ENCODE results near the gene GRIK5. TPM values are rescaled to one million over a fixed set of nuclear protein-coding genes. Genes with fewer than 3 reads are reported as not detected.

The GRIK5 gene
- total and polyA plus RNA-seq, 5 experiments from 2014 or later = 0.25 to 0.34 TPM; not detected in 3

- peak within 1 kb of the TSS; percentile 64 to 96 (median 92) for H3K27ac Mint-ChIP-seq
- peaks cover 0 to 14% (median 0%) of the 10 kb centered on the region in 3 donors for H3K36me3 Mint-ChIP-seq
- no peaks in the 10 kb centered on the region for H3K27me3 Mint-ChIP-seq
- peak; percentile 76 to 93 (median 85) for DNase-seq
- ATAC-seq = peak; percentile 91 to 92
- H3K4me1 Mint-ChIP-seq = peaks cover 16 to 22% (median 20%) of the 10 kb centered on the region in 4 donors
- H3K4me3 Mint-ChIP-seq = peak within 1 kb of the TSS; percentile 79 to 99 (median 97)
- POLR2A ChIA-PET = interaction anchor here (0.6 to 4.3 kb wide), 18 partner anchors 13 to 488 kb away, joined by 3 to 45 read pairs (median 6); partner anchors contain the start of genes ARHGEF1, CD79A, RPS19 and ZNF574
- no peaks in the 10 kb centered on the region for H3K9me3 Mint-ChIP-seq
Measured at GRCh38 chr19:41959056-41960053, 110.7 kb downstream of the GRIK5 start, which contains the start of gene RABAC1. Gene RABAC1, minus strand, starts transcription at chr19:41959321. Its CDS starts 29 bp downstream, at chr19:41959292.

GRCh38 chr19:41958367-41959055 is 111.5 kb downstream of the GRIK5 start:
- peak overlapping the region; percentile 64 to 96 (median 92) for H3K27ac Mint-ChIP-seq
- DNase-seq (peak; percentile 40 to 87 (median 73)), ATAC-seq (peak; percentile 59 to 63)
- no peaks in the 10 kb centered on the region for H3K9me3 Mint-ChIP-seq
- peaks cover 0 to 14% (median 0%) of the 10 kb centered on the region in 3 donors for H3K36me3 Mint-ChIP-seq
- peak overlapping the region; percentile 79 to 99 (median 97) for H3K4me3 Mint-ChIP-seq
- H3K27me3 Mint-ChIP-seq = no peaks in the 10 kb centered on the region
- peaks cover 16 to 22% (median 20%) of the 10 kb centered on the region in 4 donors for H3K4me1 Mint-ChIP-seq
- POLR2A ChIA-PET = interaction anchor here (0.6 to 4.3 kb wide), 16 partner anchors 13 to 1815 kb away, joined by 3 to 45 read pairs (median 7); partner anchors contain the start of genes CD79A, RPS19 and ZNF574

- Mint-ChIP-seq H3K36me3 (peaks cover 0 to 14% (median 0%) of the 10 kb centered on the region in 3 donors), H3K27me3 (no peaks in the 10 kb centered on the region), H3K4me1 (peaks cover 16 to 22% (median 20%) of the 10 kb centered on the region in 4 donors), H3K27ac (peak overlapping the region; percentile 64 to 96 (median 92)), H3K4me3 (peak overlapping the region; percentile 79 to 99 (median 97)), H3K9me3 (no peaks in the 10 kb centered on the region)
- POLR2A ChIA-PET = interaction anchor here (0.6 to 4.3 kb wide), 8 partner anchors 12 to 104 kb away, joined by 3 to 45 read pairs (median 10); partner anchors contain the start of genes CD79A and RPS19
- ATAC-seq (no peak), DNase-seq (peak in 1 of 10 donors; percentile 32)
Measured at GRCh38 chr19:41957838-41958366, 112.1 kb downstream of the GRIK5 start.

GRCh38 chr19:41957161-41957837 is 112.7 kb downstream of the GRIK5 start:
- Mint-ChIP-seq H3K4me1 (peaks cover 16 to 22% (median 20%) of the 10 kb centered on the region in 4 donors), H3K36me3 (peaks cover 0 to 14% (median 0%) of the 10 kb centered on the region in 3 donors), H3K27me3 (no peaks in the 10 kb centered on the region), H3K27ac (peak overlapping the region; percentile 64 to 96 (median 92)), H3K9me3 (no peaks in the 10 kb centered on the region), H3K4me3 (peak overlapping the region; percentile 79 to 99 (median 97))
- no peak for ATAC-seq
- DNase-seq = no peak
- POLR2A ChIA-PET = interaction anchor here (0.6 to 4.3 kb wide), 8 partner anchors 11 to 98 kb away, joined by 3 to 45 read pairs (median 10); partner anchors contain the start of genes CD79A and RPS19

- POLR2A ChIA-PET = interaction anchor here (0.6 to 4.3 kb wide), 6 partner anchors 11 to 97 kb away, joined by 3 to 45 read pairs (median 12); partner anchors contain the start of gene RPS19
- Mint-ChIP-seq H3K27ac (peak overlapping the region in 2 of 10 donors; percentile 25 to 43), H3K36me3 (peaks cover 0 to 15% (median 0%) of the 10 kb centered on the region in 3 donors), H3K4me1 (peaks cover 18 to 26% (median 23%) of the 10 kb centered on the region in 4 donors), H3K4me3 (peak overlapping the region in 2 of 10 donors; percentile 20 to 40), H3K9me3 (no peaks in the 10 kb centered on the region), H3K27me3 (no peaks in the 10 kb centered on the region)
- no peak for ATAC-seq
- no peak for DNase-seq
Measured at GRCh38 chr19:41956621-41957020, 113.4 kb downstream of the GRIK5 start.

GRCh38 chr19:41955521-41955920 is 114.5 kb downstream of the GRIK5 start:
- POLR2A ChIA-PET = interaction anchor here (0.6 kb wide), 1 partner anchor 28 kb away, joined by 3 read pairs; no protein-coding TSS in a partner anchor
- ATAC-seq = no peak
- Mint-ChIP-seq H3K4me1 (peaks cover 22 to 30% (median 29%) of the 10 kb centered on the region in 4 donors), H3K27ac (peak overlapping the region in 3 of 10 donors; percentile 29 to 66 (median 65)), H3K36me3 (peaks cover 0 to 15% (median 0%) of the 10 kb centered on the region in 3 donors), H3K9me3 (no peaks in the 10 kb centered on the region), H3K4me3 (no peak overlapping the region), H3K27me3 (no peaks in the 10 kb centered on the region)
- no peak for DNase-seq

- Mint-ChIP-seq H3K9me3 (no peaks in the 10 kb centered on the region), H3K36me3 (peaks cover 0 to 9% (median 0%) of the 10 kb centered on the region in 3 donors), H3K4me3 (peak overlapping the region in 4 of 10 donors; percentile 22 to 66 (median 43)), H3K27ac (peak overlapping the region; percentile 57 to 97 (median 86)), H3K4me1 (peaks cover 17 to 35% (median 26%) of the 10 kb centered on the region in 4 donors), H3K27me3 (no peaks in the 10 kb centered on the region)
- peak; percentile 69 to 93 (median 84) for DNase-seq
- POLR2A ChIA-PET = interaction anchor here (0.6 to 13.4 kb wide), 5 partner anchors 9 to 93 kb away, joined by 3 to 197 read pairs (median 26); partner anchors contain the start of genes ARHGEF1 and RPS19
- peak; percentile 86 to 88 for ATAC-seq
Measured at GRCh38 chr19:41951686-41952172, 118.3 kb downstream of the GRIK5 start.

Other genes starting within 250 kb of the GRIK5 start
- not detected for gene LYPD4, start 225.5 kb downstream of the GRIK5 start, total RNA-seq
- gene LYPD4, start 225.5 kb downstream of the GRIK5 start, polyA plus RNA-seq = not detected
- gene DMRTC2, start 225.2 kb downstream of the GRIK5 start, total RNA-seq = not detected
- gene DMRTC2, start 225.2 kb downstream of the GRIK5 start, polyA plus RNA-seq = not detected
- 1,000 to 10,000 TPM; 3,479 to 3,513 TPM for gene RPS19, start 210.0 kb downstream of the GRIK5 start, total RNA-seq
- gene RPS19, start 210.0 kb downstream of the GRIK5 start, polyA plus RNA-seq = 1,000 to 10,000 TPM; 6,905 to 8,825 (median 8,505) TPM
- 10 to 100 TPM; 48.6 to 51.0 TPM for gene CD79A, start 192.9 kb downstream of the GRIK5 start, total RNA-seq
- gene CD79A, start 192.9 kb downstream of the GRIK5 start, polyA plus RNA-seq = 10 to 100 TPM; 54.9 to 88.2 (median 85.1) TPM
- 1,000 to 10,000 TPM; 1,211 to 1,239 TPM for gene ARHGEF1, start 187.0 kb downstream of the GRIK5 start, total RNA-seq
- gene ARHGEF1, start 187.0 kb downstream of the GRIK5 start, polyA plus RNA-seq = 100 to 1,000 TPM; 161 to 346 (median 211) TPM
- 1 to 10 TPM; 7.5 to 8.1 TPM for gene ERFL, start 141.8 kb downstream of the GRIK5 start, total RNA-seq
- gene ERFL, start 141.8 kb downstream of the GRIK5 start, polyA plus RNA-seq = not detected
- gene RABAC1, start 110.9 kb downstream of the GRIK5 start, total RNA-seq = 10 to 100 TPM; 87.6 to 90.3 TPM
- gene RABAC1, start 110.9 kb downstream of the GRIK5 start, polyA plus RNA-seq = 100 to 1,000 TPM; 201 to 288 (median 231) TPM
- gene ATP1A3, start 76.0 kb downstream of the GRIK5 start, total RNA-seq = 1 to 10 TPM; 3.4 to 6.2 TPM
- 1 to 10 TPM; 2.8 to 4.9 (median 2.8) TPM for gene ATP1A3, start 76.0 kb downstream of the GRIK5 start, polyA plus RNA-seq
- gene ZNF574, start 6.0 kb upstream of the GRIK5 start, total RNA-seq = 10 to 100 TPM; 18.3 to 20.8 TPM
- 10 to 100 TPM in 1 of 3 donors, 1 to 10 TPM in 2; 7.8 to 21.5 (median 8.0) TPM for gene ZNF574, start 6.0 kb upstream of the GRIK5 start, polyA plus RNA-seq
- 10 to 100 TPM; 85.0 to 88.5 TPM for gene POU2F2, start 62.2 kb upstream of the GRIK5 start, total RNA-seq
- 1 to 10 TPM; 2.4 to 6.6 (median 4.7) TPM for gene POU2F2, start 62.2 kb upstream of the GRIK5 start, polyA plus RNA-seq
- 10 to 100 TPM; 56.5 to 58.7 TPM for gene DEDD2, start 147.5 kb upstream of the GRIK5 start, total RNA-seq
- 100 to 1,000 TPM; 117 to 149 (median 133) TPM for gene DEDD2, start 147.5 kb upstream of the GRIK5 start, polyA plus RNA-seq
- gene ZNF526, start 150.1 kb upstream of the GRIK5 start, total RNA-seq = 10 to 100 TPM; 16.6 to 20.1 TPM
- gene ZNF526, start 150.1 kb upstream of the GRIK5 start, polyA plus RNA-seq = 1 to 10 TPM; 3.9 to 8.1 (median 4.5) TPM
- gene GSK3A, start 172.4 kb upstream of the GRIK5 start, total RNA-seq = 10 to 100 TPM; 27.1 to 28.1 TPM
- gene GSK3A, start 172.4 kb upstream of the GRIK5 start, polyA plus RNA-seq = 10 to 100 TPM in 2 of 3 donors, 1 to 10 TPM in 1; 9.9 to 19.3 (median 12.8) TPM
- gene ERF, start 184.9 kb upstream of the GRIK5 start, total RNA-seq = 10 to 100 TPM; 41.0 to 47.3 TPM
- gene ERF, start 184.9 kb upstream of the GRIK5 start, polyA plus RNA-seq = 1 to 10 TPM; 2.8 to 6.2 (median 4.6) TPM
- 10 to 100 TPM; 84.7 to 87.4 TPM for gene CIC, start 199.0 kb upstream of the GRIK5 start, total RNA-seq
- 1 to 10 TPM in 2 of 3 donors, under 1 TPM in 1; 0.43 to 1.8 (median 1.3) TPM for gene CIC, start 199.0 kb upstream of the GRIK5 start, polyA plus RNA-seq
- gene PRR19, start 231.9 kb upstream of the GRIK5 start, total RNA-seq = under 1 TPM in 1 of 2 experiments, not detected in 1; 0.25 TPM
- gene PRR19, start 231.9 kb upstream of the GRIK5 start, polyA plus RNA-seq = under 1 TPM in 2 of 3 donors, not detected in 1; 0.32 to 0.49 TPM
- gene PAFAH1B3, start 232.4 kb upstream of the GRIK5 start, total RNA-seq = 10 to 100 TPM; 15.4 to 17.7 TPM
- gene PAFAH1B3, start 232.4 kb upstream of the GRIK5 start, polyA plus RNA-seq = 10 to 100 TPM; 38.4 to 48.1 (median 43.6) TPM
- gene TMEM145, start 243.1 kb upstream of the GRIK5 start, total RNA-seq = not detected
- not detected for gene TMEM145, start 243.1 kb upstream of the GRIK5 start, polyA plus RNA-seq

Data from naive thymus-derived CD8-positive, alpha-beta T cell (primary cell).